Smooth muscle cell of the coronary artery (primary cell): ENCODE results near the gene RDH8. TPM values are rescaled to one million over a fixed set of nuclear protein-coding genes. Genes with fewer than 3 reads are reported as not detected.

ENCODE experiments used
- total RNA-seq: library from RNA; depleted of rRNA; stranded (reverse); fragments of >200 nt; gene quantifications from 2 replicates; pipeline ENCODE4 v1.2.3, GENCODE V29; 2014; ENCODE audit warnings: low replicate concordance

The RDH8 gene, protein sequence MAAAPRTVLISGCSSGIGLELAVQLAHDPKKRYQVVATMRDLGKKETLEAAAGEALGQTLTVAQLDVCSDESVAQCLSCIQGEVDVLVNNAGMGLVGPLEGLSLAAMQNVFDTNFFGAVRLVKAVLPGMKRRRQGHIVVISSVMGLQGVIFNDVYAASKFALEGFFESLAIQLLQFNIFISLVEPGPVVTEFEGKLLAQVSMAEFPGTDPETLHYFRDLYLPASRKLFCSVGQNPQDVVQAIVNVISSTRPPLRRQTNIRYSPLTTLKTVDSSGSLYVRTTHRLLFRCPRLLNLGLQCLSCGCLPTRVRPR
- total RNA-seq = not detected in 2 replicates

DNA sequence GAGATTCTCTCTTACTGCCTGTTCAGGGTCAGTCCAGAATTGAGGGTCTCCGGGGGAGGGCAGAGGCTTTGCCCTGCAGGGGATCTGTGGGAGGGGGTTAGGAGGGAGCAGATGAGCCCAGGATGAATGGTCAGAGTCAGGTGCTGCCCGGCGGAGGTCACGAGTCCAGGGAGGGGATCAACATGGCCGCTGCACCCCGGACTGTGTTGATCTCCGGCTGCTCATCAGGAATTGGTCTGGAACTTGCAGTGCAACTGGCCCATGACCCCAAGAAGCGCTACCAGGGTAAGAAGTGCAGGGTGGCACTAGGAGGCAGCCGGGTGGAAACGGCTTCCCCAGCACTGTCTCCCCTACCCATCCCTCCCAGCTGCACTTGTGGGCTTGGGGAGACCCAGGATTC is at the start of gene RDH8:
Gene RDH8 (plus strand): TSS at position 168 of the 400 bp plus-strand sequence. CDS start 15 bp downstream, at position 183.

DNA sequence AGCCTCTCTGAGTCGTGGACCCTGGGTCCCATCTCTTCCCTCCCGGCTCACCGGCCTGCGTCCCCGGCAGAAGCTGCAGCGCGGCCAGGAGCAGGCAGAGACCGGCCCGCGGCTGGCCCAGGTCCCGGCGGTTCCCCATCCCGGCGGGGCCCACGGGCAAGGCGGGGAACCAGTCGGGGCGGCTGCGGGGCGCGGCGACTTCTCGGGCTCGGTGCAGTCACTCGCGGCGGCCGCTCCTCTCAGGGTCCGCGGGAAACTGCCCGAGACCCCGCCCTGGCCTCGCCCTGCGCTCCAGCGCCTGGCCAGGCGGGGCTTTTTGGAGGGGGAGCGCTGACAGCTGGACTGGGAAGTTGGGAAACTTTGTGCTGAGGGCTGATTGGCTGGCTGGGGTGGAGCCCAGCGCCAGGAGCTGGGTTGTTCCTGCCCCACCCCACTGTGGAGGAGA is 3.0 kb upstream of the RDH8 start, which contains the start of gene COL5A3:
Gene COL5A3 (minus strand): TSS at position 258 of the 445 bp plus-strand sequence. CDS start 119 bp downstream, at position 139.

Other genes starting within 250 kb of the RDH8 start
- 8.0 and 12.2 TPM in 2 replicates for gene ZNF846, start 244.7 kb upstream of the RDH8 start, total RNA-seq
- gene FBXL12, start 194.4 kb upstream of the RDH8 start, total RNA-seq = 13.2 and 14.6 TPM in 2 replicates
- gene UBL5, start 185.6 kb upstream of the RDH8 start, total RNA-seq = 279 and 284 TPM in 2 replicates
- gene PIN1, start 178.2 kb upstream of the RDH8 start, total RNA-seq = 54.6 and 134 TPM in 2 replicates
- 1.4 and 16.1 TPM in 2 replicates for gene OLFM2, start 77.0 kb upstream of the RDH8 start, total RNA-seq
- gene COL5A3, start 3.0 kb upstream of the RDH8 start, total RNA-seq = 0.38 and 4.3 TPM in 2 replicates
- gene SHFL, start 72.8 kb downstream of the RDH8 start, total RNA-seq = 16.0 and 22.7 TPM in 2 replicates
- under 0.01 and 0.45 TPM in 2 replicates for gene ANGPTL6, start 89.2 kb downstream of the RDH8 start, total RNA-seq
- gene PPAN, start 92.9 kb downstream of the RDH8 start, total RNA-seq = 25.2 and 32.5 TPM in 2 replicates
- 2.0 and 4.0 TPM in 2 replicates for gene P2RY11, start 98.2 kb downstream of the RDH8 start, total RNA-seq
- 343 and 390 TPM in 2 replicates for gene EIF3G, start 106.4 kb downstream of the RDH8 start, total RNA-seq
- gene DNMT1, start 181.5 kb downstream of the RDH8 start, total RNA-seq = 16.6 and 23.2 TPM in 2 replicates
- gene S1PR2, start 217.8 kb downstream of the RDH8 start, total RNA-seq = 9.3 and 22.9 TPM in 2 replicates
- 5.7 and 18.0 TPM in 2 replicates for gene MRPL4, start 238.7 kb downstream of the RDH8 start, total RNA-seq